Measurements from ENCODE around the gene ITCH. TPM values are rescaled to one million over a fixed set of nuclear protein-coding genes. Genes with fewer than 3 reads are reported as not detected.

Gene ITCH
- total RNA-seq, 1 donor from 2014 or later, result 66.3 TPM

GRCh38 chr20:34528921-34529297 lies 165.8 kb downstream of the ITCH start:
- H3K9me3 Mint-ChIP-seq, result no peaks in the 10 kb centered on the region
- no peaks in the 10 kb centered on the region for H3K27me3 Mint-ChIP-seq
- CTCF ChIA-PET, result interaction anchor here (2.2 kb wide), 1 partner anchor 216 kb away, joined by 6 read pairs; no protein-coding TSS in a partner anchor
- TF ChIP-seq, protein P1, sequence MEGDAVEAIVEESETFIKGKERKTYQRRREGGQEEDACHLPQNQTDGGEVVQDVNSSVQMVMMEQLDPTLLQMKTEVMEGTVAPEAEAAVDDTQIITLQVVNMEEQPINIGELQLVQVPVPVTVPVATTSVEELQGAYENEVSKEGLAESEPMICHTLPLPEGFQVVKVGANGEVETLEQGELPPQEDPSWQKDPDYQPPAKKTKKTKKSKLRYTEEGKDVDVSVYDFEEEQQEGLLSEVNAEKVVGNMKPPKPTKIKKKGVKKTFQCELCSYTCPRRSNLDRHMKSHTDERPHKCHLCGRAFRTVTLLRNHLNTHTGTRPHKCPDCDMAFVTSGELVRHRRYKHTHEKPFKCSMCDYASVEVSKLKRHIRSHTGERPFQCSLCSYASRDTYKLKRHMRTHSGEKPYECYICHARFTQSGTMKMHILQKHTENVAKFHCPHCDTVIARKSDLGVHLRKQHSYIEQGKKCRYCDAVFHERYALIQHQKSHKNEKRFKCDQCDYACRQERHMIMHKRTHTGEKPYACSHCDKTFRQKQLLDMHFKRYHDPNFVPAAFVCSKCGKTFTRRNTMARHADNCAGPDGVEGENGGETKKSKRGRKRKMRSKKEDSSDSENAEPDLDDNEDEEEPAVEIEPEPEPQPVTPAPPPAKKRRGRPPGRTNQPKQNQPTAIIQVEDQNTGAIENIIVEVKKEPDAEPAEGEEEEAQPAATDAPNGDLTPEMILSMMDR (IDR thresholded peaks at IDR 0.05), result no peak
- intact Hi-C loops (cut with micrococcal nuclease), result no loop called here
- peaks cover 2% of the 10 kb centered on the region for H3K4me1 Mint-ChIP-seq
- ATAC-seq (ENCODE audit: low read depth) (no peak), DNase-seq (no peak)
- peaks cover 71% of the 10 kb centered on the region for H3K36me3 Mint-ChIP-seq (ENCODE audit: low read depth)
- POLR2A ChIA-PET, result no interaction called here
- H3K4me3 Mint-ChIP-seq, result no peak overlapping the region
- no peak overlapping the region for H3K27ac Mint-ChIP-seq

DNA sequence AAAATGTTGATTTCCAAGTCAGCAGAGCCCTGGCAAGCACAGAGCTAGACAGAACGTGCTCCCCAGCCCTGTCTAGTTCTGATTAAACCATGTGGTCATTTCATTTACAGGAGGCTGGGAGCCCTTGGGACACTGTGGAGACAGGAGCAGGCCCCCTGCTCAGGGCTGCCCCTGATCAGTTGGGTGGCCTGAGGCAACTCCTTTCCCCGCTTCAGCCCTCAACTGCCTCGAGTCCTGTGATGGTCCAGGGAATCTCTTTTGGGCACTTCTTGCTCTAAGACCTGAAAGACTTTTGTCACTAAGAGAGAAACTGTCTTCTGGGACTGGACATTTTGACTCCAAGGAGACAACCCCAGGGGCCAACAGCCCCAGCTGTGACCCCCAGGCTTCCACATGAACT lies 166.7 kb downstream of the ITCH start:
- Mint-ChIP-seq H3K4me3 (no peak overlapping the region), H3K9me3 (no peaks in the 10 kb centered on the region), H3K4me1 (peaks cover 2% of the 10 kb centered on the region), H3K36me3 (ENCODE audit: low read depth) (peaks cover 73% of the 10 kb centered on the region), H3K27me3 (no peaks in the 10 kb centered on the region), H3K27ac (no peak overlapping the region)
- DNase-seq (no peak), ATAC-seq (ENCODE audit: low read depth) (no peak)
- ChIA-PET CTCF (interaction anchor here (2.0 to 2.5 kb wide), 2 partner anchors 217 to 240 kb away, joined by 5 to 9 read pairs; no protein-coding TSS in a partner anchor), POLR2A (interaction anchor here (1.3 kb wide), 1 partner anchor 15 kb away, joined by 3 read pairs; no protein-coding TSS in a partner anchor)
- TF ChIP-seq, protein P1 (IDR thresholded peaks at IDR 0.05), result no peak
- intact Hi-C loops (cut with micrococcal nuclease), result no loop called here

DNA sequence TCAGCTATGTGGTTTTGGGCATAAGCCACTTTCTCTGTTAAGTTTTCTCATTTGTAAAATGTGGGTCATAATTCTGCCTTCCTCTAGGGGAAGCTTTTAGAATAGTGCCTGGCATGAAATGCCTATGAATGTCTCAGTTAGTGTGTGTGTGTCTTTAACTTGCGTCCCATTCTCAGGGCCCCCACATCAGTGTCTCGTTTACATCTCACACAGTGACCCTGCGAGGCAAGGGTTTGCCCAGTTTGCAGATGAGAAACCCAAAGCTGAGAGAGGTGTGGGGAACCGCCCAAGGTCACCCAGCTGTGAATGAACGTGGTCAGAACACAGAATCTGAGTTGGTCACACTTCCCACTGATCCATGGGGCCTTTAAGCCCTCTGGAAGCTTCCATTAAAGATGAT lies 167.3 kb downstream of the ITCH start:
- intact Hi-C loops (cut with micrococcal nuclease), result no loop called here
- no peak for ATAC-seq (ENCODE audit: low read depth)

GRCh38 chr20:34531608-34532265 lies 168.7 kb downstream of the ITCH start:
- Mint-ChIP-seq H3K27me3 (no peaks in the 10 kb centered on the region), H3K4me3 (no peak overlapping the region), H3K9me3 (no peaks in the 10 kb centered on the region), H3K27ac (no peak overlapping the region), H3K36me3 (ENCODE audit: low read depth) (peaks cover 75% of the 10 kb centered on the region), H3K4me1 (no peaks in the 10 kb centered on the region)
- no peak for ATAC-seq (ENCODE audit: low read depth)
- no peak for DNase-seq
- ChIA-PET CTCF (interaction anchor here (2.0 to 2.5 kb wide), 2 partner anchors 219 to 238 kb away, joined by 5 to 9 read pairs; no protein-coding TSS in a partner anchor), POLR2A (interaction anchor here (0.8 kb wide), 1 partner anchor 15 kb away, joined by 4 read pairs; the partner anchor contains the start of gene DYNLRB1)
- intact Hi-C loops (cut with micrococcal nuclease), result no loop called here
- TF ChIP-seq, protein P1 (IDR thresholded peaks at IDR 0.05), result no peak

More for the DNA sequence above, 167.3 kb downstream of the ITCH start:
- no peak for DNase-seq
- Mint-ChIP-seq H3K27me3 (no peaks in the 10 kb centered on the region), H3K27ac (no peak overlapping the region), H3K4me1 (no peaks in the 10 kb centered on the region), H3K4me3 (no peak overlapping the region), H3K36me3 (ENCODE audit: low read depth) (peaks cover 75% of the 10 kb centered on the region), H3K9me3 (no peaks in the 10 kb centered on the region)
- TF ChIP-seq, protein P1 (IDR thresholded peaks at IDR 0.05), result no peak
- ChIA-PET POLR2A (interaction anchor here (1.3 kb wide), 1 partner anchor 16 kb away, joined by 3 read pairs; no protein-coding TSS in a partner anchor), CTCF (interaction anchor here (1.0 to 2.5 kb wide), 3 partner anchors 179 to 240 kb away, joined by 3 to 9 read pairs (median 5); no protein-coding TSS in a partner anchor)

GRCh38 chr20:34532320-34532719 lies 169.2 kb downstream of the ITCH start:
- intact Hi-C loops (cut with micrococcal nuclease), result no loop called here
- ChIA-PET CTCF (no interaction called here), POLR2A (no interaction called here)
- no peak overlapping the region for H3K4me3 Mint-ChIP-seq
- ATAC-seq (ENCODE audit: low read depth), result no peak
- DNase-seq, result no peak
- H3K4me1 Mint-ChIP-seq, result no peaks in the 10 kb centered on the region
- peaks cover 75% of the 10 kb centered on the region for H3K36me3 Mint-ChIP-seq (ENCODE audit: low read depth)
- no peaks in the 10 kb centered on the region for H3K9me3 Mint-ChIP-seq
- no peak overlapping the region for H3K27ac Mint-ChIP-seq
- no peaks in the 10 kb centered on the region for H3K27me3 Mint-ChIP-seq
- TF ChIP-seq, protein P1 (IDR thresholded peaks at IDR 0.05), result no peak
